ENCODE results near the gene VPS16.

DNA sequence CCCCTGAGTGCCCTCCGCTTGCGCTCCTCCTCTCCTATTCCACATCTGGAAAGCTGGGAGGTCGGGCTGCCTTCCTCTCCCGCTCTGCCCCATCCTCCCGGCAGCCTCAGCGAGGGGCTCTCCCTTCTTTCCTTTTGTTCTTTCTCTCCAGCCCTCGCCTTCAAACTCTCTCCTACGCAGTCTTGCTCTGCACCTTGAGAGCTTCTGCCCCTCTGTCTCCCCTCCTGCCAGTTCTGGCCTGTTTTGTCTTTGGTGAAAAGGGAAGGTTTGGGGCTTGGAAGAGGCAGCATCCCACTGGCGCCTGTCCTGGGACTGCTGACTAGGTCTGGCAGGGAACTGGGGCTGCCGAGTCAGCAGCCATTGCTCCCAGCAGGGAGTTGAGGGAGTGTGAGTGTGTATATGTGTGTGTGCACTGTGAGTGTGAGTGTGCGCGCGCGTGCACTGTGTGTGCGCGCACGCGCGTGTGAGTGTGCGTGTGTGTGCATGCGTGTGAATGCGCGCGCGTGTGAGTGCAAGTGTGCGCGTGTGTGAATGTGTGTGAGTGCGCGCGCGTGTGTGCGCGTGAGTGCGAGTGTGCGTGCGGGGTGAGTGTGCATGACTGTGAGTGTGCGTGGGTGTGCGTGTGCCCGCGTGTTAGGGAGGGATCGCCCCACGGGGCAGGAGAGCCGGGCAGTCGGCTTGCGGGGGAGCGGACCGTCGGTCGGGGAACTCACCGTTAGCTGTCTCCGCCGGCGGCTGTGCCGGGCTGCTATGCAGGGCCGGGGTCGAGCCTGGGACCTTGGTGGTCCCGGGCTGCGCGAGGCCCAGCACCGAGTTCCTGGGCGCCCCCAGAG is 40.6 kb upstream of the VPS16 start:
- TF ChIP-seq POLR2AphosphoS5 (IDR thresholded peaks at IDR 0.05) = no peak
- TF ChIP-seq, protein P1, sequence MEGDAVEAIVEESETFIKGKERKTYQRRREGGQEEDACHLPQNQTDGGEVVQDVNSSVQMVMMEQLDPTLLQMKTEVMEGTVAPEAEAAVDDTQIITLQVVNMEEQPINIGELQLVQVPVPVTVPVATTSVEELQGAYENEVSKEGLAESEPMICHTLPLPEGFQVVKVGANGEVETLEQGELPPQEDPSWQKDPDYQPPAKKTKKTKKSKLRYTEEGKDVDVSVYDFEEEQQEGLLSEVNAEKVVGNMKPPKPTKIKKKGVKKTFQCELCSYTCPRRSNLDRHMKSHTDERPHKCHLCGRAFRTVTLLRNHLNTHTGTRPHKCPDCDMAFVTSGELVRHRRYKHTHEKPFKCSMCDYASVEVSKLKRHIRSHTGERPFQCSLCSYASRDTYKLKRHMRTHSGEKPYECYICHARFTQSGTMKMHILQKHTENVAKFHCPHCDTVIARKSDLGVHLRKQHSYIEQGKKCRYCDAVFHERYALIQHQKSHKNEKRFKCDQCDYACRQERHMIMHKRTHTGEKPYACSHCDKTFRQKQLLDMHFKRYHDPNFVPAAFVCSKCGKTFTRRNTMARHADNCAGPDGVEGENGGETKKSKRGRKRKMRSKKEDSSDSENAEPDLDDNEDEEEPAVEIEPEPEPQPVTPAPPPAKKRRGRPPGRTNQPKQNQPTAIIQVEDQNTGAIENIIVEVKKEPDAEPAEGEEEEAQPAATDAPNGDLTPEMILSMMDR (IDR thresholded peaks at IDR 0.05 in 8 of 11, conservative IDR thresholded peaks at IDR 0.05 in 3 of 11) = no peak

Measured in spleen (tissue), 7 donors.